OCI-LY7 (cell line): ENCODE results near the gene ABCC12. TPM values are rescaled to one million over a fixed set of nuclear protein-coding genes. Genes with fewer than 3 reads are reported as not detected.

Source experiments
- BruUV-seq: library from RNA; stranded (reverse); fragments of 400-500 nt; replicated peaks from 2 replicates; lab custom pipeline; 2021; lab: Mats Ljungman, UMichigan
- CTCF ChIA-PET: fragments of 300-600 bp; sonication (Branson Sonifier 250); formaldehyde crosslinking; loops from one replicate; lab custom pipeline; 2022; ENCODE audit warnings: antibody characterized with exemption; ENCODE audit not compliant: unreplicated experiment; lab: Charles Lee
- POLR2A ChIA-PET: fragments of 300-600 bp; sonication (Branson Sonifier 250); formaldehyde crosslinking; loops from one replicate; lab custom pipeline; 2022; ENCODE audit warnings: antibody characterized with exemption; lab: Charles Lee
- DNase-seq: peaks from one replicate; pipeline ENCODE4 v3.0.0-alpha.2; 2015; ENCODE audit warnings: low spot score
- H2AFZ ChIP-seq: fragments of 200-600 bp; sonication (generic), shearing (Covaris generic); 2 replicates; pipeline ENCODE4 v1.6.1; 2014; ENCODE audit warnings: mild to moderate bottlenecking, antibody characterized with exemption, low read length, moderate library complexity
- H3K27ac ChIP-seq: fragments of 200-600 bp; sonication (generic); 2 replicates; pipeline ENCODE4 v1.5.1; 2014; ENCODE audit warnings: mixed run types, low read depth, mild to moderate bottlenecking, moderate library complexity, low read length, inconsistent platforms; ENCODE audit not compliant: poor library complexity, severe bottlenecking
- H3K36me3 ChIP-seq: fragments of 200-600 bp; sonication (generic); 2 replicates; pipeline ENCODE4 v1.6.1; 2014; ENCODE audit warnings: mild to moderate bottlenecking, antibody characterized with exemption, low read length, moderate library complexity, mixed read lengths; ENCODE audit not compliant: insufficient read depth
- H3K4me1 ChIP-seq: fragments of 200-600 bp; sonication (generic); 2 replicates; pipeline ENCODE4 v1.5.1; 2014; ENCODE audit warnings: mild to moderate bottlenecking, low read length; ENCODE audit not compliant: insufficient read depth, poor library complexity, severe bottlenecking
- H3K4me2 ChIP-seq: fragments of 200-600 bp; sonication (generic); 2 replicates; pipeline ENCODE4 v1.6.1; 2014; ENCODE audit warnings: mild to moderate bottlenecking, low read length
- H3K4me3 ChIP-seq: fragments of 200-600 bp; sonication (generic); 2 replicates; pipeline ENCODE4 v1.5.1; 2014; ENCODE audit warnings: mild to moderate bottlenecking, low read depth, low read length; ENCODE audit not compliant: poor library complexity, severe bottlenecking
- H3K79me2 ChIP-seq: fragments of 200-600 bp; sonication (generic); 2 replicates; pipeline ENCODE4 v1.6.1; 2016; ENCODE audit warnings: low read depth, mild to moderate bottlenecking, low read length, moderate library complexity, mixed read lengths; ENCODE audit not compliant: insufficient read depth
- H3K9me2 ChIP-seq: fragments of 200-600 bp; sonication (generic); 2 replicates; pipeline ENCODE4 v1.6.1; 2016; ENCODE audit warnings: mild to moderate bottlenecking, low read length, mixed read lengths; ENCODE audit not compliant: insufficient read depth
- H3K9me3 ChIP-seq: fragments of 200-600 bp; sonication (generic); 2 replicates; pipeline ENCODE4 v1.6.1; 2014; ENCODE audit warnings: mild to moderate bottlenecking, mixed run types, low read length, mixed read lengths
- H4K20me1 ChIP-seq: fragments of 200-600 bp; sonication (generic); 2 replicates; pipeline ENCODE4 v1.6.1; 2014; ENCODE audit warnings: mild to moderate bottlenecking, antibody characterized with exemption, low read length, moderate library complexity, mixed read lengths; ENCODE audit not compliant: insufficient read depth
- CTCF ChIP-seq: fragments of 200-600 bp; sonication (generic); conservative IDR thresholded peaks from 2 replicates; pipeline ENCODE4 v1.5.1; 2014; ENCODE audit warnings: mild to moderate bottlenecking, antibody characterized with exemption, low read length, moderate library complexity, mixed read lengths
- EZH2phosphoT487 ChIP-seq: fragments of 200-600 bp; sonication (generic); IDR thresholded peaks from 2 replicates; pipeline ENCODE4 v1.6.1; 2018; ENCODE audit warnings: low read depth, borderline replicate concordance, mild to moderate bottlenecking, mixed run types, antibody characterized with exemption, low read length, moderate library complexity, mixed read lengths
- intact Hi-C: fragments of 100-400 bp; cut with micrococcal nuclease; formaldehyde crosslinking; loops from one replicate; pipeline ENCODE4 v1.10.0; 2022; ENCODE audit not compliant: unreplicated experiment
- total RNA-seq, 2 experiments: library from RNA; depleted of rRNA in 1 of 2; stranded (reverse); fragments of >200 nt in 1 of 2; shearing (Covaris generic) in 1 of 2; gene quantifications; 2 replicates each; pipeline ENCODE4 v1.2.3, GENCODE V29; 2014 to 2022

ABCC12 gene
- total RNA-seq, 2 experiments from 2014 or later = not detected

- no peak for TF ChIP-seq EZH2phosphoT487
- TF ChIP-seq CTCF = no peak
- no peak overlapping the region for H2AFZ ChIP-seq
- H3K79me2 ChIP-seq = no peaks in the 10 kb centered on the region
- no peak overlapping the region for H3K27ac ChIP-seq
- H3K4me3 ChIP-seq = no peak overlapping the region
- no peak overlapping the region for H3K4me2 ChIP-seq
- intact Hi-C loops = no loop called here
- ChIA-PET CTCF (no interaction called here), POLR2A (no interaction called here)
- H3K9me2 ChIP-seq = no peaks in the 10 kb centered on the region
- no peaks in the 10 kb centered on the region for H3K4me1 ChIP-seq
- DNase-seq = no peak
- no TSS peak for BruUV-seq
- H4K20me1 ChIP-seq = no peaks in the 10 kb centered on the region
- H3K9me3 ChIP-seq = no peaks in the 10 kb centered on the region
- H3K36me3 ChIP-seq = no peaks in the 10 kb centered on the region
Observed at GRCh38 chr16:48110982-48111381, 44.8 kb downstream of the ABCC12 start.

GRCh38 chr16:48110000-48110399 is 45.8 kb downstream of the ABCC12 start:
- H2AFZ ChIP-seq = no peak overlapping the region
- no peaks in the 10 kb centered on the region for H3K9me3 ChIP-seq
- DNase-seq = no peak
- no peak overlapping the region for H3K4me2 ChIP-seq
- no peak overlapping the region for H3K4me3 ChIP-seq
- H3K4me1 ChIP-seq = no peaks in the 10 kb centered on the region
- TF ChIP-seq EZH2phosphoT487 (no peak), CTCF (no peak)
- H3K79me2 ChIP-seq = no peaks in the 10 kb centered on the region
- POLR2A ChIA-PET = no interaction called here
- no peaks in the 10 kb centered on the region for H3K9me2 ChIP-seq
- no TSS peak for BruUV-seq
- CTCF ChIA-PET = no interaction called here
- no peak overlapping the region for H3K27ac ChIP-seq
- no peaks in the 10 kb centered on the region for H4K20me1 ChIP-seq
- no peaks in the 10 kb centered on the region for H3K36me3 ChIP-seq
- intact Hi-C loops = no loop called here

GRCh38 chr16:48109475-48109874 is 46.3 kb downstream of the ABCC12 start:
- POLR2A ChIA-PET = no interaction called here
- no peak for DNase-seq
- Histone ChIP-seq H3K9me3 (no peaks in the 10 kb centered on the region), H4K20me1 (no peaks in the 10 kb centered on the region), H3K4me2 (no peak overlapping the region), H3K9me2 (no peaks in the 10 kb centered on the region), H3K27ac (no peak overlapping the region), H3K36me3 (no peaks in the 10 kb centered on the region), H3K4me3 (no peak overlapping the region), H3K79me2 (no peaks in the 10 kb centered on the region), H2AFZ (no peak overlapping the region), H3K4me1 (no peaks in the 10 kb centered on the region)
- TF ChIP-seq CTCF (no peak), EZH2phosphoT487 (no peak)
- BruUV-seq = no TSS peak
- intact Hi-C loops = no loop called here
- CTCF ChIA-PET = no interaction called here
